ENCODE measurements around the gene CXCR2. TPM values are rescaled to one million over a fixed set of nuclear protein-coding genes. Genes with fewer than 3 reads are reported as not detected.

The CXCR2 gene
- total RNA-seq, 2 experiments from 2014 or later, result 0.22 to 0.27 TPM

DNA sequence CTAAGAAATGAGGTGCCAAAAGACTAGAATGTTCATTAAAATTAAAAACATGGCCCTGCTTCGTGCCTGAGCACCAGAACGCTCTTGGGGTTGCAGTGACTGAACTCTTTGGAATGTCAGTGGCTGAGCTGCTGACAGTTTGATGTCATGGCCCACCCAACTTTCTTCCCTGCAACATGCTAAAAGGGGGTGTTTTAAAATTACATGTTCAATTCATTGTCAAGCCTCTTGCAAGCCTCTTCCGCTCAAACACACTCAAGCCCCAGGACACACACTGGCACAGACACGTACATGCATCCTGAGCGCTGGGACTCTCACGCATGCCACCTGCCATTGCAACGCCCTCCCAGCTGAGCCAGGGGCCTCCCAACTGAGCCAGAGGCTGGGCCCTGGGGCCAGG, 44.1 kb upstream of the CXCR2 start:
- TF ChIP-seq, protein P1, sequence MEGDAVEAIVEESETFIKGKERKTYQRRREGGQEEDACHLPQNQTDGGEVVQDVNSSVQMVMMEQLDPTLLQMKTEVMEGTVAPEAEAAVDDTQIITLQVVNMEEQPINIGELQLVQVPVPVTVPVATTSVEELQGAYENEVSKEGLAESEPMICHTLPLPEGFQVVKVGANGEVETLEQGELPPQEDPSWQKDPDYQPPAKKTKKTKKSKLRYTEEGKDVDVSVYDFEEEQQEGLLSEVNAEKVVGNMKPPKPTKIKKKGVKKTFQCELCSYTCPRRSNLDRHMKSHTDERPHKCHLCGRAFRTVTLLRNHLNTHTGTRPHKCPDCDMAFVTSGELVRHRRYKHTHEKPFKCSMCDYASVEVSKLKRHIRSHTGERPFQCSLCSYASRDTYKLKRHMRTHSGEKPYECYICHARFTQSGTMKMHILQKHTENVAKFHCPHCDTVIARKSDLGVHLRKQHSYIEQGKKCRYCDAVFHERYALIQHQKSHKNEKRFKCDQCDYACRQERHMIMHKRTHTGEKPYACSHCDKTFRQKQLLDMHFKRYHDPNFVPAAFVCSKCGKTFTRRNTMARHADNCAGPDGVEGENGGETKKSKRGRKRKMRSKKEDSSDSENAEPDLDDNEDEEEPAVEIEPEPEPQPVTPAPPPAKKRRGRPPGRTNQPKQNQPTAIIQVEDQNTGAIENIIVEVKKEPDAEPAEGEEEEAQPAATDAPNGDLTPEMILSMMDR (IDR thresholded peaks at IDR 0.05), result no peak
- peaks cover 5% of the 10 kb centered on the region for H3K27me3 Mint-ChIP-seq
- H3K4me1 Mint-ChIP-seq (ENCODE audit: low read depth), result no peaks in the 10 kb centered on the region
- ChIA-PET CTCF (interaction anchor here (2.2 to 2.5 kb wide), 2 partner anchors 7 to 13 kb away, joined by 6 read pairs; partner anchors contain the start of gene RUFY4), POLR2A (no interaction called here)
- H3K4me3 Mint-ChIP-seq, result no peak overlapping the region
- intact Hi-C loops (cut with micrococcal nuclease), result no loop called here
- no peak overlapping the region for H3K27ac Mint-ChIP-seq
- no peak for ATAC-seq
- DNase-seq, result no peak
- H3K36me3 Mint-ChIP-seq (ENCODE audit: low read depth), result no peaks in the 10 kb centered on the region
- H3K9me3 Mint-ChIP-seq, result peaks cover 7% of the 10 kb centered on the region

DNA sequence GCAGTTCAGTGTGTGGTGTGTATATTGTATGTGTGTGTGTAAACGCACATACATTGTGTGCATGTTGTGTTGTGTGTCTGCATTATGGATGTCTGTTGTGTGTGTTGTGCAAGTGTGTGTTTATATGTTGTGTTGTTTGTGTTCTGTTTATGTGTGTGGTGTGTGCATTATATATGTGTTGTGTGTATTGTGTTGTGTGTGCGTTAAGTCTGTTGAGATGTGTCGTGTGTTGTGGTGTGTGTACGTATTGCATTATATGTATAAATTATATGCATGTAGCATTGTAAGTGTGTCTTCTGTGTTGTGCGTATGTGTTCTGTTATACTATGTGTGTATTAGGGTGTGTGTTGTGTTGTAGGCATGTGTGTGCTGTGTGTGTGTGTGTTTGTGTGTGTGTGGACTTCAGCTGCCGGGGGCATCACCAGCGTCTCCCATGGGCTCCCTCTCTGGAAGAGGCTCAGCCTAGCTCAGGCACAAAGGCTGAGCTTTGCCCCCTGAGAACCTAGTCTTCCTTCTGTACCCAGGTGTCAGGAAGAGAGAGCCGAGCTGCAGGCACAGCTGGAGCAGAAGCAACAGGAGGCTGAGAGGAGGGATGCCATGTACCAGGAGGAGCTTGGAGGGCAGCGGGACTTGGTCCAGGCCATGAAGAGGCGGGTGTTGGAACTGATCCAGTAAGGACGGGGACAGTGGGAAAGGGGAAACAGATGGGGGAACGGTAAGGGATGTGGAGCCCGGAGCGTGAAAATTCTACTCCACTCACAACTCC, 43.1 kb upstream of the CXCR2 start:
- Mint-ChIP-seq H3K27me3 (peaks cover 5% of the 10 kb centered on the region), H3K9me3 (peaks cover 7% of the 10 kb centered on the region), H3K27ac (no peak overlapping the region), H3K4me3 (no peak overlapping the region), H3K36me3 (ENCODE audit: low read depth) (no peaks in the 10 kb centered on the region), H3K4me1 (ENCODE audit: low read depth) (no peaks in the 10 kb centered on the region)
- intact Hi-C loops (cut with micrococcal nuclease), result no loop called here
- ChIA-PET CTCF (interaction anchor here (2.2 to 2.5 kb wide), 2 partner anchors 9 to 14 kb away, joined by 6 read pairs; partner anchors contain the start of gene RUFY4), POLR2A (no interaction called here)
- no peak for DNase-seq
- no peak for ATAC-seq
- TF ChIP-seq, protein P1 (IDR thresholded peaks at IDR 0.05), result no peak

DNA sequence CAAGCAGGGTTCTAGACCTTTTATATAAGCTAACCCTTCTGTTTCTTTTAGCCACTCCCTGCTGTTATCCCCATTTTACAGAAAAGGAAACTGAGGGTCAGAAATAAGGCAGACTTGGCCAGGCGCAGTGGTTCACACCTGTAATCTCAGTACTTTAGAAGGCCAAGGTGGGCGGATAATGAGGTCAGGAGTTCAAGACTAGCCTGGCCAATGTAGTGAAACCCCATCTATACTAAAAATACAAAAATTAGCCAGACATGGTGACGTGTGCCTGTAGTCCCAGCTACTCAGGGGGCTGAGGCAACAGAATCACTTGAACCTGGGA, 42.5 kb upstream of the CXCR2 start:
- Mint-ChIP-seq H3K27me3 (peaks cover 5% of the 10 kb centered on the region), H3K4me1 (ENCODE audit: low read depth) (no peaks in the 10 kb centered on the region), H3K9me3 (peaks cover 7% of the 10 kb centered on the region), H3K27ac (no peak overlapping the region), H3K36me3 (ENCODE audit: low read depth) (no peaks in the 10 kb centered on the region), H3K4me3 (no peak overlapping the region)
- ChIA-PET CTCF (interaction anchor here (2.5 kb wide), 1 partner anchor 9 kb away, joined by 6 read pairs; no protein-coding TSS in a partner anchor), POLR2A (no interaction called here)
- ATAC-seq (no peak), DNase-seq (peak; percentile 29)
- TF ChIP-seq, protein P1 (IDR thresholded peaks at IDR 0.05), result no peak
- intact Hi-C loops (cut with micrococcal nuclease), result no loop called here

DNA sequence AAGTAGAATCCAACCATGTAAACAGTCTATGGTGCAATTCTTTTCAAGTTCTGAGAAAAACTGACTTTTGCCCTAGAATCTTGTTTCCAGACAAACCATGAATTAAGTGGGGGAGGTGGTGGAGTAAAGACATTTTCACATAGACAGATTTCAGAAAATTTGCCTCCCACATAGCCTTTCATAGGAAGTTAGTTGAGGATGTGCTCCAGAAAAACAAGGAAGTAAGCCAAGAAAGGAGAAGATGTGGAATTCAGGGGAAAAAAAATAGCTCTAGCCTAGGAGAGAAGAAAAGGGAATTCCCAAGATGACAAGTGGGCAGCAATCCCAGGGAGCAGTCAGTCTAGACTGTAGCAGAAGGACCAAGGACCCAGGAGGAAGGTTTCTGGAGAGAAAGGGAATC, 39.4 kb upstream of the CXCR2 start:
- Mint-ChIP-seq H3K27ac (no peak overlapping the region), H3K9me3 (peaks cover 7% of the 10 kb centered on the region), H3K4me3 (no peak overlapping the region), H3K36me3 (ENCODE audit: low read depth) (no peaks in the 10 kb centered on the region), H3K27me3 (peaks cover 6% of the 10 kb centered on the region), H3K4me1 (ENCODE audit: low read depth) (no peaks in the 10 kb centered on the region)
- TF ChIP-seq, protein P1 (IDR thresholded peaks at IDR 0.05), result no peak
- POLR2A ChIA-PET, result no interaction called here
- CTCF ChIA-PET, result interaction anchor here (1.9 to 2.1 kb wide), 2 partner anchors 12 to 97 kb away, joined by 5 to 9 read pairs; no protein-coding TSS in a partner anchor
- ATAC-seq, result no peak
- intact Hi-C loops (cut with micrococcal nuclease), result no loop called here
- DNase-seq, result no peak

DNA sequence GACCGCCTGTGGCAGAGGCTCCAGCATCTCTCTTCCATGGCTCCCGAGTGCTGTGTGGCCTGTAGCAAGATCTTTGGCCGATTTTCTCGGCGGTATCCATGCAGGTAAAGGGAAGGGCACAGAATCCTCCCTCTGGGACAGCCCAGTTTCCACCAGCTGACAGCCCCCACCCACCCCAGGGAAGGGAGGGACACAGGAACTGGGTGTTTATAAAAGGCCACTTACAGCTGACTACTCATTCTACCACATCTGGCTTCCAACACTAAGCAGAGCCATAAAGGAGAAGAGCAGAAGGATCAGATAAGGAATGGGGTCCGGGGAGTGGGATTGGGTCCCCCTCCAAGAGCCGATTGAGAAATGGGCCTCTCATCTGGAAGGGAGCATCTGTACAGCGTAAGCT, 36.6 kb upstream of the CXCR2 start:
- TF ChIP-seq, protein P1 (IDR thresholded peaks at IDR 0.05), result no peak
- DNase-seq, result no peak
- H3K4me3 Mint-ChIP-seq, result no peak overlapping the region
- H3K36me3 Mint-ChIP-seq (ENCODE audit: low read depth), result no peaks in the 10 kb centered on the region
- CTCF ChIA-PET, result no interaction called here
- POLR2A ChIA-PET, result no interaction called here
- intact Hi-C loops (cut with micrococcal nuclease), result no loop called here
- H3K9me3 Mint-ChIP-seq, result peaks cover 7% of the 10 kb centered on the region
- ATAC-seq, result no peak
- no peak overlapping the region for H3K27ac Mint-ChIP-seq
- no peaks in the 10 kb centered on the region for H3K4me1 Mint-ChIP-seq (ENCODE audit: low read depth)
- peaks cover 6% of the 10 kb centered on the region for H3K27me3 Mint-ChIP-seq
